GM12878 (cell line): Measurements from ENCODE around the gene SRD5A1. TPM values are rescaled to one million over a fixed set of nuclear protein-coding genes. Genes with fewer than 3 reads are reported as not detected.
A peak's percentile ranks its signal among the peaks of the same experiment; 100 is the strongest.

Experiments used
- ATAC-seq: fragments of 200-7000 bp; cut with Tn5 transposase; 3 replicates; pipeline ENCODE4 v1.9.1; 2020; ENCODE audit warnings: mild to moderate bottlenecking, moderate library complexity
- BruUV-seq: library from RNA; stranded (reverse); fragments of 400-500 nt; replicated peaks from 2 replicates; lab custom pipeline; 2021; lab: Mats Ljungman, UMichigan
- CTCF ChIA-PET: fragments of 300-600 bp; sonication (Branson Sonifier 250); formaldehyde crosslinking; extraction: SDS; loops from one replicate; lab custom pipeline; 2021; ENCODE audit warnings: inconsistent platforms; lab: Yijun Ruan, JAX
- POLR2A ChIA-PET: fragments of 350-600 bp; formaldehyde crosslinking; extraction: SDS; loops from one replicate; lab custom pipeline; 2021; ENCODE audit warnings: inconsistent platforms; lab: Charles Lee
- RAD21 ChIA-PET: fragments of 300-600 bp; sonication (Branson Sonifier 250); formaldehyde crosslinking; loops from one replicate; lab custom pipeline; 2023; ENCODE audit warnings: antibody characterized with exemption; ENCODE audit not compliant: unreplicated experiment; lab: Charles Lee
- SMC1A ChIA-PET: fragments of 300-600 bp; sonication (Branson Sonifier 250); formaldehyde crosslinking; loops from one replicate; lab custom pipeline; 2023; ENCODE audit not compliant: unreplicated experiment, uncharacterized antibody; lab: Charles Lee
- DNase-seq: peaks from one replicate; pipeline ENCODE4 v3.0.0-alpha.2; 2011; ENCODE audit warnings: low read depth, low spot score
- FAIRE-seq: peaks from 3 replicates; lab custom pipeline; 2011; peaks lifted over from hg19 to GRCh38; lab: Jason Lieb, UNC
- H2AFZ ChIP-seq: 2 replicates; pipeline ENCODE4 v1.6.0; 2011; ENCODE audit warnings: low read depth, low read length, control low read depth; ENCODE audit not compliant: control insufficient read depth
- H3K27ac ChIP-seq: 2 replicates; pipeline ENCODE4 v1.5.1; 2011; ENCODE audit warnings: control low read depth; ENCODE audit not compliant: control insufficient read depth, insufficient read depth
- H3K27me3 ChIP-seq, 2 experiments: replicated peaks in 1 of 2; 2 replicates each; pipeline versions ENCODE4 v1.6.0 to v1.6.1; 2011; ENCODE audit warnings: low read length in 1 of 2; ENCODE audit not compliant: control insufficient read depth in 2 of 2, insufficient read depth in 2 of 2
- H3K36me3 ChIP-seq, 2 experiments: 2 replicates each; pipeline ENCODE4 v1.5.1; 2011; ENCODE audit warnings: low read length in 1 of 2; ENCODE audit not compliant: control insufficient read depth in 2 of 2, insufficient read depth in 2 of 2
- H3K4me1 ChIP-seq: 2 replicates; pipeline ENCODE4 v1.6.1; 2011; ENCODE audit warnings: mild to moderate bottlenecking, low read length, moderate library complexity, mixed read lengths; ENCODE audit not compliant: control insufficient read depth, insufficient read depth
- H3K4me2 ChIP-seq: 2 replicates; pipeline ENCODE4 v1.6.0; 2011; ENCODE audit warnings: control low read depth; ENCODE audit not compliant: control insufficient read depth, insufficient read depth
- H3K4me3 ChIP-seq: fragments of 200-600 bp; sonication (generic); 2 replicates; pipeline ENCODE4 v1.5.1; 2016
- H3K79me2 ChIP-seq: 2 replicates; pipeline ENCODE4 v1.6.0; 2011; ENCODE audit warnings: low read length; ENCODE audit not compliant: control insufficient read depth, insufficient read depth
- H3K9ac ChIP-seq: 2 replicates; pipeline ENCODE4 v1.8.0; 2011; ENCODE audit warnings: low read length, control low read depth, mixed read lengths; ENCODE audit not compliant: control insufficient read depth, insufficient read depth
- H3K9me3 ChIP-seq: replicated peaks from 3 replicates; pipeline ENCODE4 v1.5.1; 2011; ENCODE audit warnings: mild to moderate bottlenecking, low read length; ENCODE audit not compliant: control insufficient read depth, insufficient read depth
- H4K20me1 ChIP-seq: 2 replicates; pipeline ENCODE4 v1.6.0; 2011; ENCODE audit not compliant: control insufficient read depth, insufficient read depth
- BCL3 ChIP-seq: IDR thresholded peaks from 2 replicates; pipeline ENCODE4 v1.6.1; 2011; ENCODE audit warnings: borderline replicate concordance, low read depth, mild to moderate bottlenecking, moderate library complexity, low read length; ENCODE audit not compliant: insufficient read depth, poor library complexity, severe bottlenecking
- DPF2 ChIP-seq: fragments of 450-650 bp; IDR thresholded peaks from 2 replicates; pipeline ENCODE4 v1.6.1; 2017; ENCODE audit warnings: mild to moderate bottlenecking
- IRF3 ChIP-seq: fragments of 450-650 bp; IDR thresholded peaks from 2 replicates; pipeline ENCODE4 v1.6.1; 2014; ENCODE audit warnings: mild to moderate bottlenecking
- IRF5 ChIP-seq: fragments of 450-650 bp; IDR thresholded peaks from 2 replicates; pipeline ENCODE4 v1.6.1; 2017; ENCODE audit warnings: borderline replicate concordance
- NBN ChIP-seq: fragments of 450-650 bp; IDR thresholded peaks from 2 replicates; pipeline ENCODE4 v1.6.1; 2016
- NFIC ChIP-seq: IDR thresholded peaks from 2 replicates; pipeline ENCODE4 v1.6.1; 2012; ENCODE audit warnings: low read depth, mild to moderate bottlenecking, inconsistent platforms, low read length, moderate library complexity
- PAX5 ChIP-seq: IDR thresholded peaks from 2 replicates; pipeline ENCODE4 v1.6.1; 2011; ENCODE audit warnings: low read depth, low read length, borderline replicate concordance
- PBX3 ChIP-seq: IDR thresholded peaks from 2 replicates; pipeline ENCODE4 v1.6.1; 2011; ENCODE audit warnings: mild to moderate bottlenecking, low read depth, low read length, moderate library complexity; ENCODE audit not compliant: insufficient replicate concordance
- SKIL ChIP-seq: fragments of 450-650 bp; IDR thresholded peaks from 2 replicates; pipeline ENCODE4 v1.6.1; 2017; ENCODE audit warnings: mild to moderate bottlenecking, low read depth, inconsistent platforms; ENCODE audit not compliant: poor library complexity, severe bottlenecking
- SPI1 ChIP-seq: IDR thresholded peaks from 2 replicates; pipeline ENCODE4 v1.6.1; 2011; ENCODE audit warnings: low read depth, mild to moderate bottlenecking, low read length, moderate library complexity, borderline replicate concordance; ENCODE audit not compliant: insufficient read depth
- WGBS: methylation state at CpG from one replicate; pipeline ENCODE4 v1.1.6; 2016; ENCODE audit warnings: low lambda C conversion rate; ENCODE audit not compliant: insufficient replicate concordance, insufficient coverage; ENCODE audit errors: missing lambda C conversion rate; 5-methylcytosine and 5-hydroxymethylcytosine counted together
- in situ Hi-C: fragments of 300-500 bp; cut with MboI; formaldehyde crosslinking; loops from 9 replicates; pipeline ENCODE4 v1.14.3; 2018; ENCODE audit warnings: mixed read lengths
- intact Hi-C: fragments of 100-400 bp; cut with micrococcal nuclease; formaldehyde crosslinking; loops from one replicate; pipeline ENCODE4 v1.14.2; 2022; ENCODE audit not compliant: unreplicated experiment
- polyA plus RNA-seq, 11 experiments: library from polyadenylated mRNA; depleted of rRNA in 4 of 11; unstranded in 6 of 11; stranded (reverse) in 5 of 11; fragments of >200 nt; fragmentation: Nextera tagmentation in 4 of 11; fragmentation: Illumina TruSeq in 1 of 11; extraction: Ambion mirVana in 4 of 11; extraction: Trizol in 1 of 11; gene quantifications; 1 replicate in 1 of 11; 2 replicates in 10 of 11; pipeline versions ENCODE4 v1.2.1 to v1.2.3, GENCODE V29; 2011 to 2016; ENCODE audit warnings: inconsistent platforms in 2 of 11, missing spikeins in 2 of 11, low read depth in 1 of 11
- total RNA-seq, 4 experiments: library from RNA; depleted of rRNA in 3 of 4; stranded (reverse); fragments of >200 nt in 3 of 4; fragmentation: Illumina TruSeq in 1 of 4; extraction: Trizol in 1 of 4; gene quantifications; 2 replicates each; pipeline versions ENCODE4 v1.2.1 to v1.2.3, GENCODE V29; 2013 to 2021

Gene SRD5A1
- total and polyA plus RNA-seq, 10 of the 15 experiments (the other 5 are each of a cell fraction or from before 2014, with no cell fraction given) = 0.76 to 20.1 (median 12.3) TPM

GRCh38 chr5:6687505-6687904 lies 54.3 kb downstream of the SRD5A1 start:
- DNase-seq (no peak), FAIRE-seq (no peak), ATAC-seq (no peak)
- Histone ChIP-seq H4K20me1 (no peaks in the 10 kb centered on the region), H3K4me3 (no peak overlapping the region), H2AFZ (no peak overlapping the region), H3K9ac (no peak overlapping the region), H3K9me3 (no peaks in the 10 kb centered on the region; the same call in 2 of the 3 replicates), H3K27ac (no peak overlapping the region)
- intact Hi-C loops = no loop called here
- SMC1A ChIA-PET = interaction anchor here (1.6 kb wide), 1 partner anchor 12 kb away, joined by 4 read pairs; no protein-coding TSS in a partner anchor
- POLR2A ChIA-PET = no interaction called here
- TF ChIP-seq IRF5 (no peak), NFIC (peak; percentile 32; the same call in 1 of the 2 replicates), SKIL (no peak), BCL3 (peak; percentile 98), PBX3 (peak; percentile 64), IRF3 (no peak), SPI1 (no peak), PAX5 (no peak), NBN (no peak), DPF2 (no peak)
- TF ChIP-seq, all 136 proteins: peak for 3
- Histone ChIP-seq H3K4me1 (no peaks in the 10 kb centered on the region), H3K27me3 (peaks cover 0 to 2% of the 10 kb centered on the region in 2 experiments; a peak in 2 of 4 replicates), H3K4me2 (no peak overlapping the region), H3K79me2 (no peaks in the 10 kb centered on the region), H3K36me3 (no peaks in the 10 kb centered on the region)
- ChIA-PET CTCF (interaction anchor here (0.6 kb wide), 1 partner anchor 1613 kb away, joined by 3 read pairs; no protein-coding TSS in a partner anchor), RAD21 (no interaction called here)
- no TSS peak for BruUV-seq
- in situ Hi-C loops = no loop called here
- WGBS = 64% methylated on average over 9 of the region's 9 CpGs
